SK-N-DZ (cell line): ENCODE measurements around the gene SLC52A3.
"Not testable (repeated sequence)": the region's sequence is repeated elsewhere in the genome, so short reads cannot be mapped to it uniquely, and the experiment has no call there.

Experiments used
- DNase-seq: peaks from one replicate; pipeline ENCODE4 v3.0.0-alpha.2; 2015; ENCODE audit warnings: low spot score

Gene SLC52A3

DNA sequence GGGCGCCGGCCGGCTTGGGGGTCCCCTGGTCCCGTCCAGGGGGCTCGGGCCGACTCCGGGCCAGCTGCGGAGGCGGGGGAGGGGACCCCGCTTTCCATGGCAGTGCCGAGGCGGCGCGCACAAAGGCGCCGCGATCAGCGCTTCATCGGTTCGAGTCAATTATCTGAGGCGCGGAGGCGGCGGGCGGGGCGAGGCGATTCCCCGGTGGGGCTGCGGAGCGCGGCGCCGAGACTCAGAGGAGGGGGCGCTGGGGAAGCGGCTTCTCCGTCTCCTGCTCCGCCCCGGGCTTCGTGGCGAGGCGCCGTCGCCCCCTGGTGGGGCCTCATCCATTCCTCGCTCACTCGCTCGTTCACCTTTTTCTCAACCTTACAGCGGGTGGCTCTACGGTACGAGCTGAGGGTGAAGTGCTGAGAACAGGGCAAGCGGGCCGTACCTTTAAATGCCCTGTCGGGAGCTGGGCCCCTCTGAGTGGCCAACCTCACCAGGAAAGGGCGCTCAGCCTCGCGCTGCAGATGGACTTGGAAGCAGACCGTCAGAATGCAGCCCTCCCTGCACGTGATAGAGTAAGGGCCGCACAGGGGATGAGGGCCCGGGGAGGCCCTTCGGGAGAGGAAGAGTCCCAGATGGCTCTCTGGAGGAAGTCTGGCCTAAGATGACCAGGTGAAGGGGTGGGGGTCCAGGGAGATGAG, 39.9 kb downstream of the SLC52A3 start:
- DNase-seq = peak; percentile 75

DNA sequence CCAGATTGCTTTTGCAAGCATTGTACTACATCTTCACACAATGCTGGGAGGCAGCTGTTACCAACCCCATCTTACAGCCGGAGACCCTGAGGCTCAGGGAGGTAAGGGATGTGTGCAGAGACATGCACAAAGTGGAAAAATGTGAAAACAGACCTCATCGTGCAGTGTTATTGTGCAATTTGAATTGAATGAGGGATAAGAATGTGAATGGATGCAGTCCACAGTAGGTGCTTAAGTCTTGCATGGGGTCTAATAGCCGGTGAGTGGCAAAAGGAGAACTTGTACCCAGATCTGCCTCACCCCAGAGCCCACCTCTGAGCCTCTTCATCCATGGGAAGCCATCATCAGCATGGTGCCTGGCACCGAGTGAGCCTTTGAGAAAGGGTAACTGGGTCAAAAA, 42.1 kb downstream of the SLC52A3 start:
- DNase-seq = no peak

DNA sequence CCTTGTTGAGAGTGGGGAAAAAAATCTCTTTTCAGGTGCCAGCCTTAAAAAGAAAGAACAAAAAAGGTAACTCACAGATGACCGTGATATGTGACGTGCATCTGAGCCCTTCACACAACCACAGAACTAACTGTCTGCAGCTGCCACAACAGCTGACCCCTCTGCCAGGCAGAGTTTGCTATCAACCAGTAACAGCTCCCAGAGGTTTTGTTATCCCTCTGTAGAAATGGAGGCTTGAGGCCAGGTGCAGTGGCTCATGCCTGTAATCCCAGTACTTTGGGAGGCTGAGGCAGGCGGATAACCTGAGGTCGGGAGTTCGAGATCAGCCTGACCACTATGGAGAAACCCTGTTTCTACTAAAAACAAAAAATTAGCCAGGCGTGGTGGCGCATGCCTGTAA, 42.8 kb downstream of the SLC52A3 start:
- no peak for DNase-seq

DNA sequence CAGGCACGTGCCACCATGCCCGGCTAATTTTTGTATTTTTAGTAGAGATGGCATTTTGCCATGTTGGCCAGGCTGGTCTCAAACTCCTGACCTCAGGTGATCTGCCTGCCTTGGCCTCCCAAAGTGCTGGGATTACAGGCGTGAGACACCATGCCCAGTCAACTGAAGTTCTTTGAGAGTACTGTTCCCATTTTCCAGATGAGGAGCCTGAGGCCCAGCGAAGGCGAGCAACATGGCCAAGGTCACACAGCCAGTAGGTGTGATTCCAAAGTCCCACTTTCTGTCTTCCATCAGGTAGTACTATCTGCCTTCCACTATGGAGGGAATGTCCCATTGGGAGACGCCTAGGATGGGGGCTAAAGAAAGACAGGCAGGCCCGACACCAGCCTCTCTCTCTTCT, 43.5 kb downstream of the SLC52A3 start:
- not testable (repeated sequence) for DNase-seq

DNA sequence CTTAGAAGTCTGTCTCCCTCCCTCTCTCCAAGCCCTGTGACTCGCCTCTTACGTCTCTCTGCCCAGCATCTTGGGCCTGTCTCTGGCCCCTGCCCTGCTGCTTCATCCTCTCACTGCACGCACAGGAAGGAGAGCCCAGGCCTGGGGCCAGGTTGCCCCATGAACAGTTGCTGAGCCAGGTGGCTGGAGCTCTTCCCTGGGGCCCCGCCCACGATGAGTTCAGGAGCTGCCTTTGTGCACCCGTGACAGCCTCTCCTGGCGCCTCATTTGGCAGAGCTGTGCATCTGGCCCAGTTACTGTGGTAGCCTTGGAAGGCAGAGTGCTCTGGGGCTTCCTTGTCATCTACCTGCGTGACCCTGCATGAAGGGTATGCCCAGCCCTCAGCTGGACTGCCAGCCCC, 44.5 kb downstream of the SLC52A3 start:
- no peak for DNase-seq

DNA sequence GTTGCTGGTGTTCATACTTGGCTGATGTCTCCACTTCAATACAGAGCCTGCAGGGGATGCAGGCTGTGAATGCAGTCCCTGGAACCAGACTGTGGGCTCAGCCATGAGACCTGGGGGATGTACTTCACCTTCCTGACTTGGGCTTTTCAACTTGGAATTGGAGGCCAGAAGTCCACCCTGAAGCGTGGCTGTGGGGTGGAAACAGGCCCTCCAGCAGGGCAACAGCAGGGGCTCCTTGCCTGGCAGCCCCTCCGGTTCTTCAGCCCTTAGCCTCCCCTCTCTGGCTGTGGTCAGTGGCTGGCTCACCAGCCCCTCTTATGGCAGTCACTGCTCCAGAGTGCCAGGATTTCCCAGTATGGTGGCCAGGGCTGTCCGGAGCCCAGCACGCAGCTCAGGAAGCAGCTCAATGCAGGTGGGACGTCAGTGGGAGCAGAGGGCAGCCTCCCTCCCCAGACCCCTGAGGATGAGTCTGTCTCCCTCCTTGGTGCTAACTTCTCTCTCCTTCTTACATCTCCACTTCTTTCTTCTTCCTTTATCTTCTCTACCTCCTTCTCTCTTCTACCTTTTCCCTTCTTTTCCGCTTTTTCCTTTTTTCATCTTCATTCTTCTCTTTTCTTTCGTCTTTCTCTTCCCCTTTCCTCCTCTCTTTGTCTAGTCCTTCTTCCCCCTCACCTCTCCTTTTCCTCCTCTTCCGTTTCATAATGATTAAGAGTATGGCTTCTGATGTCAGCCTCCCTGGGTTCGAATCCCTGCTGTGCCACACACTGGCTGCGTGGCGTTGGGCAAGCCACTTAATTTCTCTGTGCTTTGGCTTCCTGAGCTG, 45.3 kb downstream of the SLC52A3 start:
- DNase-seq = no peak

DNA sequence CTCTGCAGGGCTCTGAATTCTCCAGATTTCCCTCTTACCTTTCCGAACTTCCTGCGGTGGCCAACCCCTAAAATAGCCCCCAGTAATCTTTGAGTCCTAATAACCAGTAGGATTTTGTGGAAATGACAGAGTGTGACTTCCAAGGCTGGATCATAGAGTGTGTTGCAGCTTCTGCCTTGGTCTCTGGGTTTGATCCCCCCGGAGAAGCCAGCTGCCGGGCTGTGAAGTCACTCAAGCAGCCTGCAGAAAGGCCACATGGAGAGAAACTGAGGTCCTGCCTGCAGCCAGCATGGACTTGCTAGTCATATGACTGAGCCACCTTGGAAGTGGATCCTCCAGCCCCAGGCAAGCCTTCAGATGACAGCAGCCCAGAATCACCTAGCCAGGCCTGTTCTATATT, 46.4 kb downstream of the SLC52A3 start:
- no peak for DNase-seq

DNA sequence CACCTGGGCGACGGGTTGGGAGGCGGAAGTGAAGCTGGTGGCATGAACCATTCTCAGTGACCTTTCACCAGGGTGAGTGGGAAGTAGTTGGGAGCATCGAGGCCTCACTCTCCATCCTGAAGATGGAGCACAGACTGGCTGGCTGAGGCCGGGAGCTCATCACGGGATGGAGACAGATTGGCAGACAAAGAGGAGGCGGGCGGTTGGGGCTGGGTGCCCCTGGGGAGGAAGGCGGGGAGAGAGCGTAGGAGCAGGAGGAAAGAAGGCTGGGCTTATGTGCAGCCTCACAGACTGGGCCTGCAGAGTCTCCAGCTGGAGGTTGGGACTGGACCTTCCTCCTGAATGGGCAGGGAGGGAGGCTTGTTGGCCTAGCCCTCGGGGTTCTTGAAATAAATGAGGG, 48.5 kb downstream of the SLC52A3 start:
- DNase-seq = peak; percentile 48

DNA sequence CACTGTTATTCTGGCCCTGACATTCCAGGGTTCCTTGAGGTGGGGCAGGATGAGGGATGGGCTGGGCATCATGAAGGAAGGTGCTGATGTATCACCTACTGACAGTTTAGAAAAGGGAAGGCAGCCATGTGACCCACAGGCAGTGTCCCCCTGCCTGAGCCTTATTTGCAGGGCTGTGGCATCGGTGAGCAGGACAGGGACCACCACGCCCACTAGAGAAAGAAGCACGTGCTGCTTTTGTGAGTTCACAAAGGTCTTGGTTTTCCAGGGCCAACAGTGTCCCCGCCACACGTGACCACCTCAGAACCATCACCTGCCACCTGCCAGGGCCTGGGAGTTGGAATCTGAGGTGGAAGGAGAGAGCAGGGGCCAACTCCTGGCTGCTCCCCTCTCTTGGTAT, 49.2 kb downstream of the SLC52A3 start:
- DNase-seq = no peak

DNA sequence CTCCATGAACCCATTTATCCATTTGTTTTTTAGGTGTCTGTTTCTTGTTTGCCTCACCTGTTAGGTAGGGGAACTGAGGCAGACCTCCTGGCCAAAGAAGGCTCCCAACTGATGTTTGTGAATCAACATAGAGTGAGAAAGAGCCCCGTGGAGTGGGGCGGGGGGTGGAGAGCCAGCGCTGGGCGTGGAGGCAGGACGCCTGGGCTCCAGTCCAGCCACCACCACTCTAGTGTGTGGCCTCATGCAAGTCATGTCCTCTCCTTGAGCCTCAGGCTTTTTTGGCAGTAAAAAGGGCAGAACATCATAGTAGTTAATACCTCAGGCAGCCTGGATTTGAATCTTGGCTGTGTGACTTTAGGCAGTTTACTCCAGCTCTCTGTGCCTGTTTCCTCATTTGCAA, 50.5 kb downstream of the SLC52A3 start:
- no peak for DNase-seq

DNA sequence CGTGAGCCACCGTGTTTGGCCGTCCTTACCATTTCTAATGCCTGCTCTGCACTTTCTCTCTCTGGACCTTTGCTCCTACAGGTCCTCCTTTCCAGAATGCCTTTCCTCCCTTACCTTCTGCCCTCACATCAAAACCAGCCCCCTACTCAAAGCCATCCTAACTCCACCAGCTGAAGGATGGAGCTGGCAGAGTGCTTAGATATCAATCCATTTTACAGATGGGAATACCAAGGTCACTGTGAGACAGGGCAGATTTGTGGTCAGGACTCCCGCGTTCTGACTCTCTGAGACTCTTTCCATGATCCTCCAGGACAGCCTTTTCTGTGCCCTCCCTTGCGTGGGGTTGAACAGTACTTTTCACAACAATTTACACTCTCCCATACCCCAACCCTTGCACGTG, 51.0 kb downstream of the SLC52A3 start:
- DNase-seq = no peak

DNA sequence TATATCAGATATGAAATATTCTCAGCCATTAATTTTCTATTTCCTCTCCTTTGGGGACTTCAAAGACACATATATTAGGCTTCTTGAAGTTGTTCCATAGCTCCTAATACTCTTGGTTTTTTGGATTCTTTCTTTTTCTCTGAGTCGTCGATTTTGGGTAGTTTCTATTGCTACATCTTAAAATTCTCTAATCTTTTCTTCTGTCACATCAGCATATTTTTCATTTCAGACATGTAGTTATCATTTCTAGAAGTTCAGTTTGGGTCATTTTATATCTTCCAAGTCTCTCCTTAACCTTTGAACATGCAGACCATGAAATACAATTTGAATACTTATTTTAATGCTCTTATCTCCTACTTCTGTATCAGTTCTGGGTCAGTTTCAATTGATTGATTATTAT, 53.8 kb downstream of the SLC52A3 start:
- no peak for DNase-seq

DNA sequence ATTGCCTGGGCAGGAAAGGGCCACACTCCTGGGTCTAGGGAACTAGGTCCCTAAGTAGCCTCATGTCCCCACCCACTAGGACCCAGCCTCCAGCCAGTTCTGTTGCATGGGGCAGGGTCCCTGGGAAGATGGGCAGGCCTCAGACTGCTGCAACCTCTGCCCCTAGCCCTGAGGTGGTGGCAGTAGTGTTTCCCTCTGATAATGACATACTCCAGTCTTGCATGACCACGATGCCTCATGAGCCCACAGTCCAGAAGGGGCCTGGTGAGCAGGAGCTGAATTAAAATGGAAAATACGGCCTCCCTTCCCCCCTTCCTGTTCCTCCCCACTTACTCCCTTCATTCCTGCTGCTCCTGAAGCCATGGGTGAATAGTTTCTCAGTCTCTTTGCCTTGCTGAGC, 56.7 kb downstream of the SLC52A3 start:
- DNase-seq = no peak

DNA sequence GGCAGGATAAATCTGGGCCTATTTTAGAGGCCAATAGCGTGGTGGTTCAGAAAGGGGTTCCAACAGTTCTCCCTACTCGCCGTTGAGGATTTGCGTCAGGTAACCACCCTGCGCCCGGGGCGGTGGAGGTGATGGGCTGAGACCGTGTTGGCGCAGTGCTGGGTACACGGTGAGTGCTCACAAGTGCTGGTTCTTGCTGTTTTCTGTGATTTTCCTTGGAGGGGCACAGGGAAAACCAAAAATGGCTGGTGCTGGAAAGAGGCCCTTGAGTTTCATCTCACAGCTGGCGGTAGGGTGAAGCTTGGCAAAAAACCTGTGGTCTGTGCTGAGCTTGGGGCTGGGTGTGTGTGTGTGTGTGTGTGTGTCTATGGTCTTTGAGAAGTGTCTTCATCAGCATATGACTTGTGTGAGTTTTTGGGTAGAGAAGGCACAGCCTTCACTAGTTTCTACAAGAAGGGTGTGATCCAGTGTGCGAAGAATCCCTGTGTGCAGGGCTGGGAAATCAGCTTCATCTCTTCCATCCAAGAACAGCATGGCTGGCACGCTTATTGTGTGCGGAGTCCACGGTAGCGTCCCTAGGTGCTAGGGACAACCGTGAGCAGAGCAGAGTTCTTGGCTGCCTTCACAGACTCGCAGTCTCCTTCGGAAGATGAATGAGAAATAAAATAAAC, 57.4 kb downstream of the SLC52A3 start:
- no peak for DNase-seq
